Frontal cortex (tissue), 4 donors: ENCODE data around the gene BBX. TPM values are rescaled to one million over a fixed set of nuclear protein-coding genes. Genes with fewer than 3 reads are reported as not detected.
A peak's percentile ranks its signal among the peaks of the same experiment; 100 is the strongest.
"Not testable (repeated sequence)": the region's sequence is repeated elsewhere in the genome, so short reads cannot be mapped to it uniquely, and the experiment has no call there.

Experiments
- DNase-seq, 2 donors: peaks; one replicate each; pipeline ENCODE4 v3.0.0; 2012; ENCODE audit warnings: low spot score in 2 of 2
- FAIRE-seq: peaks from 2 replicates; lab custom pipeline; 2012; peaks lifted over from hg19 to GRCh38; lab: Jason Lieb, UNC
- total RNA-seq: library from RNA; depleted of rRNA; stranded (reverse); fragments of >200 nt; gene quantifications from one replicate; pipeline ENCODE4 v1.2.3, GENCODE V29; 2014
- donor health status: control.
- donor health status: control.
- donor health status: control.

Gene BBX
- total RNA-seq, 1 donor from 2014 or later = 19.6 TPM

GRCh38 chr3:107531917-107532469 lies 9.2 kb downstream of the BBX start:
- DNase-seq = no peak
- no peak for FAIRE-seq

- DNase-seq (no peak), FAIRE-seq (no peak)
These were observed 18.1 kb downstream of the BBX start for GRCh38 chr3:107540857-107541256.

GRCh38 chr3:107542665-107543064 lies 19.9 kb downstream of the BBX start:
- FAIRE-seq = no peak
- DNase-seq = no peak

- DNase-seq (no peak), FAIRE-seq (peak; percentile 33)
These were observed 20.9 kb downstream of the BBX start for GRCh38 chr3:107543666-107544065.

- FAIRE-seq (no peak), DNase-seq (no peak)
These were observed 22.9 kb downstream of the BBX start for GRCh38 chr3:107545680-107546120.

GRCh38 chr3:107548601-107549000 lies 25.8 kb downstream of the BBX start:
- no peak for FAIRE-seq
- no peak for DNase-seq

GRCh38 chr3:107555359-107555758 lies 32.6 kb downstream of the BBX start:
- DNase-seq = no peak
- no peak for FAIRE-seq

GRCh38 chr3:107557743-107558142 lies 35.0 kb downstream of the BBX start:
- no peak for DNase-seq
- FAIRE-seq = no peak

- FAIRE-seq (no peak), DNase-seq (no peak)
These were observed 37.4 kb downstream of the BBX start for GRCh38 chr3:107560166-107560565.

GRCh38 chr3:107561980-107562379 lies 39.2 kb downstream of the BBX start:
- FAIRE-seq (no peak), DNase-seq (no peak)

- FAIRE-seq = no peak
- no peak for DNase-seq
These were observed 40.3 kb downstream of the BBX start for GRCh38 chr3:107562969-107563529.

- not testable (repeated sequence) for DNase-seq
- peak; percentile 61 for FAIRE-seq
These were observed 42.5 kb downstream of the BBX start for GRCh38 chr3:107565244-107565643.

GRCh38 chr3:107571089-107571488 lies 48.3 kb downstream of the BBX start:
- not testable (repeated sequence) for FAIRE-seq, DNase-seq

GRCh38 chr3:107571492-107571891 lies 48.7 kb downstream of the BBX start:
- FAIRE-seq, DNase-seq: not testable (repeated sequence)

- DNase-seq = peak in 1 of 2 donors; percentile 12
- FAIRE-seq = peak; percentile 58
These were observed 51.9 kb downstream of the BBX start for GRCh38 chr3:107574650-107575049.

- no peak for DNase-seq
- no peak for FAIRE-seq
These were observed 55.3 kb downstream of the BBX start for GRCh38 chr3:107578091-107578490.

- no peak for FAIRE-seq
- DNase-seq = no peak
These were observed 55.8 kb downstream of the BBX start for GRCh38 chr3:107578523-107578922.

GRCh38 chr3:107579371-107579770 lies 56.6 kb downstream of the BBX start:
- no peak for FAIRE-seq

GRCh38 chr3:107581230-107581629 lies 58.5 kb downstream of the BBX start:
- FAIRE-seq = no peak
- no peak for DNase-seq

More at GRCh38 chr3:107579371-107579770, 56.6 kb downstream of the BBX start:
- DNase-seq = no peak

GRCh38 chr3:107588217-107588616 lies 65.5 kb downstream of the BBX start:
- no peak for FAIRE-seq
- DNase-seq = no peak

- DNase-seq = no peak
- no peak for FAIRE-seq
These were observed 66.7 kb downstream of the BBX start for GRCh38 chr3:107589454-107589853.

GRCh38 chr3:107590786-107591185 lies 68.0 kb downstream of the BBX start:
- FAIRE-seq (no peak), DNase-seq (no peak)
